ENCODE results near the gene THADA.

Gene THADA

DNA sequence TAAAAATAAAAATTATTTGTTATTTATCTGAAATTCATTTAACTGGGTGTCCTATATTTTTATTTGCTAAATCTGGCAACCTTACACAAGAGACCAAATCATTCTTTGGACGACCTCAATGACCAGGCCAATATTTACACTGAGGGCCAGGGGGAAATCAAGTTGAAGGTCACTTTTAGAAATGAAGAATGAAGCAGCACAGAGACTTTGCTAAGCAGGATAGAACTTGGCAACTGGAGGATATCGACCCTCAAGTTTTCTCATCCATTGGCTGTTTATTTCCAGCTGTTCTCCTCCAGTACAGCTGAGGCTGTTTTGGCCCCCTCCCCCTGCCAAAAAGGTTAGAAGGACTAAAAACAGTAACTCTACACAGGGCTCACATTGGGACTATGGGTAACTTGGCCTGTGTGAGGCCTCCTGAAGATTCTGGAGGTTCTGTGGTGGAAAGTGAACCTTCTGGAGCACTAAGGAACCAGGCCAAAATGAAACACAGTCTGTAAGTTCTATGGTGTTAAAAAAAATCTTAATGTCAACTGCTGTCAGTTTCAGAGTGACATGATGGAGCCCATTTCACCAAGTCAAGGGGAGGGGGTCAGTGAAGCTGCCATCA, 337.2 kb downstream of the THADA start:
- peaks cover 46% of the 10 kb centered on the region for H3K36me3 ChIP-seq
- TF ChIP-seq Cebpa-rat (IDR thresholded peaks at IDR 0.05): no peak
- H3K27me3 ChIP-seq: no peaks in the 10 kb centered on the region
- H3K9me3 ChIP-seq: no peaks in the 10 kb centered on the region
- H4K20me1 ChIP-seq: no peaks in the 10 kb centered on the region
- no peak overlapping the region for H3K9ac ChIP-seq
- H3K4me1 ChIP-seq: no peaks in the 10 kb centered on the region
- H3K4me3 ChIP-seq: no peak overlapping the region
- H3K4me2 ChIP-seq: no peak overlapping the region
- H3K27ac ChIP-seq: no peak overlapping the region

DNA sequence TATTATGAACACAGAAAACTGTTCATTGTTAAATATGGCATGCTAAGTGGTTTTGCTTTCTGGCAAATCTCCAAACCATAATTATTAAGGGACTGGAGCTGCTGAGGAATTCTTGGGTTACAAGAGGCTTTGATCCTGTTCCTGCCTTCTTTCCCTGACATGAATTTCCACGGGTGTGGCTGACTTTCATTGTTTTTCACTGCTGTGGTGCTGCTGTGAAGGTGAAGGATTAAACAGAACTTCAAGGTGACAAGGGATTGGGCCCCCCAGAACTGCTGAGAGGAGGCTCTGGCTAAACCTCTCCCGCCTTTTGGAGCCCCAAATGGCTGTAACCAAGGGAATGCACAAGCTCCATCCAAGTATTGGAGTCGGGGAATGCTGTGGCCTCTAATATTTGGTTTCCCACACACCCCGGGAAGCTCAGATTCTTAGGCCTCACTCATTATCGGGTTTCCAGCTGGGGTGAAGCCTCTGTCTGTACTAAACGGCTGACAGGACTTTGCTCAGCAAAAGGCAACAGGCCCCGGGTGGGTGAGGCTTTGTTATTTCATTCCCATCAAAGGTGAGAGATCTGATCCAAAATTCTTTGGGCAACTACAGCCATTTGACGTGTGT, 340.4 kb downstream of the THADA start:
- H3K4me2 ChIP-seq: no peak overlapping the region
- no peak overlapping the region for H3K27ac ChIP-seq
- no peak overlapping the region for H3K4me3 ChIP-seq
- peaks cover 45% of the 10 kb centered on the region for H3K36me3 ChIP-seq
- no peaks in the 10 kb centered on the region for H3K4me1 ChIP-seq
- no peaks in the 10 kb centered on the region for H4K20me1 ChIP-seq
- no peaks in the 10 kb centered on the region for H3K27me3 ChIP-seq
- TF ChIP-seq Cebpa-rat (IDR thresholded peaks at IDR 0.05): no peak
- H3K9ac ChIP-seq: no peak overlapping the region
- H3K9me3 ChIP-seq: no peaks in the 10 kb centered on the region

DNA sequence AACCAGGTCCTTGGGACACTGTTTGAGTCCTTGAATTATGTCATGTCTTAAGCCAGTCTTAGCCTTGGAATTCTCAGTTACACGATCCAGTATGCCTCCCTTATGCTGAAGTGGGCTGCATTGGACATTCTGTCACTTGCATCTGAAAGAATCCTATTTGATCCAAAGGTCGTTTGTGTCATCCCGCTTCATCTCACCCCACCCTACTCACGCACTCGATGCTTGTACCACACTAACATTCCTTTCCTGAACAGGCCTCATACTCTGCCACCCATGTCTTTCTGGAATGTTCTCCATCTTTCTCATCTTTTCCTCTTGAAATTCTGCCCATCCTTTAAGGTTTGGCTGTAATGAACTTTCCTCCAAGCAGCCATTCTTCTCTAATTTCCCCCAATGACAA, 341.5 kb downstream of the THADA start:
- H3K9me3 ChIP-seq: no peaks in the 10 kb centered on the region
- H3K4me2 ChIP-seq: no peak overlapping the region
- no peak overlapping the region for H3K27ac ChIP-seq
- no peak for TF ChIP-seq Cebpa-rat (IDR thresholded peaks at IDR 0.05)
- H3K36me3 ChIP-seq: peaks cover 47% of the 10 kb centered on the region
- H3K27me3 ChIP-seq: no peaks in the 10 kb centered on the region
- no peak overlapping the region for H3K9ac ChIP-seq
- no peaks in the 10 kb centered on the region for H3K4me1 ChIP-seq
- no peaks in the 10 kb centered on the region for H4K20me1 ChIP-seq
- no peak overlapping the region for H3K4me3 ChIP-seq

DNA sequence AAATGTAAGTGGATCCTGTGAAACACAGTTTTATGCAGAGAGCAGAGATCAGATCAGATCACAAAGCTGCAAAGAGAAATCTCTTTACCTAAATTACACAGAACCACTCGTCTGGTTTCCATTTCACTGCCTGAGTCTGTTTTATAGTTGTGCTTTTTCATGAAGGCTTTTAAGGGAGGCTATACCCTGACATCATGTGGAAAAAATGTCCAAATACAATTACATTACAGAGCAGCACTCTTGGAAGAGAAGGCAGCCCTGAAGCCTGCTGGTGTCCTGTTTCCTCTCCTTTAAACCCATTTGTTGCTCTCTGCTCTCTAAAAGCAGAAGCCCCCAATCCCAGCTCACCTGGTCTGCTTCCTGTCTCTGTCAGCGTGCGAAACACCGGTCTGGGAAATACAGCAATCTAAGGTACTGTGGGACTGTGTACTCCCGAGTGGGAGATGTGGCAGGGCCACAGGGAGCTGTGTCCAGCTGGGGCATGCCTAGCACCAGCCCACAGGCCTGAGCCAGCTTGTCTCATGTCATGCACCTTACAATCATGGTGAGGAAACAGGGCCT, 344.6 kb downstream of the THADA start:
- Histone ChIP-seq H3K9me3 (no peaks in the 10 kb centered on the region), H3K27ac (no peak overlapping the region), H3K4me1 (no peaks in the 10 kb centered on the region), H3K36me3 (peaks cover 45% of the 10 kb centered on the region), H4K20me1 (no peaks in the 10 kb centered on the region), H3K9ac (no peak overlapping the region), H3K4me2 (no peak overlapping the region), H3K4me3 (no peak overlapping the region), H3K27me3 (no peaks in the 10 kb centered on the region)
- TF ChIP-seq Cebpa-rat (IDR thresholded peaks at IDR 0.05): no peak

DNA sequence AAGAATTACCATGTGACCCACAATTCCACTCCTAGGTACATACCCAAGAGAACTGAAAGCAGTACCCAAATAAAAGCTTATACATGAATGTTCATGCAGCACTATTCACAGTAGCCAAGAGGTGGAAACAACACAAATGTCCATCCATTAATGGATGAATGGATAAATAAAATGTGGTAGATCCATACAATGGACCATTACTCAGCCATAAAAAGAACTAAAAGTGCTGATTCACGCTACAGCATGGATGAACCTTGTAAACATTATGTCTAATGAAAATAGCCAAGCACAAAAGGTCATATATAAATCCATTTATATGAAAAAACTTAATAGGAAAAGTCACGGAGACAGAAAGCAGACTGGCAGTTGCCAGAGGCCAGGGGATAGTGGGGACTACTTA, 345.8 kb downstream of the THADA start:
- Histone ChIP-seq H3K4me3 (no peak overlapping the region), H3K4me2 (no peak overlapping the region), H3K9me3 (no peaks in the 10 kb centered on the region), H3K36me3 (peaks cover 34% of the 10 kb centered on the region), H3K27ac (no peak overlapping the region), H3K4me1 (no peaks in the 10 kb centered on the region), H3K27me3 (no peaks in the 10 kb centered on the region), H3K9ac (no peak overlapping the region), H4K20me1 (no peaks in the 10 kb centered on the region)
- no peak for TF ChIP-seq Cebpa-rat (IDR thresholded peaks at IDR 0.05)

DNA sequence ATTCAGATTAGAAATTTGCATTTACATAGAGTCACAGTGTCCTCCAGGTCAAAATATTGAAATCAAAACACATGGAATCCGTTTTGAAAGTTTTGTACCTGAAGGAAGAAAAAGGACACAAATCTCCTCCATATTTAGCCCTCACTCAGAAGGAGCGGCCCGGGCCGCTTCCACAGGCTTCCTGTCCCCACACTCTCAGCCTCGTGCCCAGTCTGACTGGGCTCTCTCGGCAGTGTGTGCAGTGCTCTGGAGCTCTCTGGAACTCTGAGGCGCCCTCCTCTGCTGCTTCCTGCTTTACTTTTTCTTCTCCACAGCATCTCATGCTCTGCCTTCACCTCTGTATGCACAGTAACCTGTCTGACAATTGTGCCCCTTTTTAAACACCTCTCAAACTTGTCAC, 347.2 kb downstream of the THADA start:
- H3K27me3 ChIP-seq: no peaks in the 10 kb centered on the region
- no peak overlapping the region for H3K4me2 ChIP-seq
- no peaks in the 10 kb centered on the region for H3K9me3 ChIP-seq
- TF ChIP-seq Cebpa-rat (IDR thresholded peaks at IDR 0.05): no peak
- no peak overlapping the region for H3K4me3 ChIP-seq
- H4K20me1 ChIP-seq: no peaks in the 10 kb centered on the region
- no peak overlapping the region for H3K27ac ChIP-seq
- H3K9ac ChIP-seq: no peak overlapping the region
- no peaks in the 10 kb centered on the region for H3K4me1 ChIP-seq
- H3K36me3 ChIP-seq: peaks cover 33% of the 10 kb centered on the region

DNA sequence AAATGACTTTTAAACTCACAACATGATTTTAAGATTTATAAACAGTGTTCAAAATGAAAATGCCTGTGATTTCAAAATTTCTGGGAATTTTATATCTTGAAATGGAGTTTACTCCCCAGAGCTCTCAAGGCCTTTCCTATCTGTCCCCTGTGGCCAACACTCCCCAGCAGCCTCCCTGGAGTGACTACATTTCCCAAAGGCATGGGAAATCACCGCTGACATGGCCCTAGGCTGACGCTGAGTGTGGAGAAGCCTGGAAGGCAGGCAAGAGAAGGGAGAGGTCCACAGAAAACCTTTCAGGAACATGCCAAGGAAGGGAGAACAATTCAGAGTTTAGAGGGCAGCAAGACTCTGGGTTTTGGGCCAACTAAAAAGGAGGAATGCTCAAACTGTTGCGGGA, 349.2 kb downstream of the THADA start:
- H3K9me3 ChIP-seq: no peaks in the 10 kb centered on the region
- peaks cover 41% of the 10 kb centered on the region for H3K36me3 ChIP-seq
- no peaks in the 10 kb centered on the region for H4K20me1 ChIP-seq
- no peaks in the 10 kb centered on the region for H3K4me1 ChIP-seq
- H3K27me3 ChIP-seq: no peaks in the 10 kb centered on the region
- no peak overlapping the region for H3K9ac ChIP-seq
- H3K4me2 ChIP-seq: no peak overlapping the region
- no peak overlapping the region for H3K4me3 ChIP-seq
- TF ChIP-seq Cebpa-rat (IDR thresholded peaks at IDR 0.05): no peak
- H3K27ac ChIP-seq: no peak overlapping the region

DNA sequence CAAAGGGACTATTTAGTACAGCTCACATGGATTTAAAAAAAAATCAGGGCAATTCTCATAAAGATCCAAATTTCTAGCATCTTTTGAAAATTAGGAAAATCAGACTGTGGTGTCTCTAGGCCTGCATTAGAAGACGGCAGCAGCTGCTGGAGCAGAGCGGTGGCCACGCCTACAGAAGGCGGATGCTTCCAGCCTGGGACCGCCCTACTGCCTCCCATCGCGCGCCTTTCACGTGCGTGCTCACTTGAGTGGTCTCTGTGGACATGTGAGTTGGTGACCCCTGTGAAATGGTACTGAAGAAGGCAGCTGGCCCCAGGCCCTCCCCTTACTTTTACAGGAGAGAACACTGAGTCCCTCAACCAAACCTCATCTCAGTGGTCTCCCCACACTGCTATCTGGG, 354.3 kb downstream of the THADA start:
- peaks cover 13% of the 10 kb centered on the region; the same call in 1 of the 2 replicates for H3K4me1 ChIP-seq
- TF ChIP-seq Cebpa-rat (IDR thresholded peaks at IDR 0.05): no peak
- peaks cover 23% of the 10 kb centered on the region for H3K36me3 ChIP-seq
- H3K27ac ChIP-seq: no peak overlapping the region
- H3K4me3 ChIP-seq: no peak overlapping the region
- no peaks in the 10 kb centered on the region for H3K27me3 ChIP-seq
- no peaks in the 10 kb centered on the region for H3K9me3 ChIP-seq
- H3K4me2 ChIP-seq: no peak overlapping the region
- no peak overlapping the region for H3K9ac ChIP-seq
- H4K20me1 ChIP-seq: no peaks in the 10 kb centered on the region

DNA sequence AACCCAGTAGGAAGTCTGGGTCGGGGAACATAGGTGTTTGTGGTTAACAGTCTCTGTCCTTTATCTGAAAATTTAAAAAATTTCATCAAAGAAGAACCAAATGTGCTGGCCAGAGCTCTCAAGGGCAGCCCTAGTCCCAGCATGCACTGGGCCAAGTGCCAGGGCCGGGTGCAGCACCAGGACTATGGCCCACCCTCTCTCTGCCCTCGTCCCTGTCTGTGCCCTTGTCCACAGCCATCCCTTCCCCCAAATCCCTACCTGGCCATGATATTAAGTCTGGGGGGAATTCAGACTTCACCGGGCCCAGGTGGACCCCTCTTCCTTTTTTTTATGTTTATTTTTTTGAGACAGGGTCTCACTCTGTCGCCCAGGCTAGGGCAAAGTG, 355.1 kb downstream of the THADA start:
- H3K9ac ChIP-seq: no peak overlapping the region

DNA sequence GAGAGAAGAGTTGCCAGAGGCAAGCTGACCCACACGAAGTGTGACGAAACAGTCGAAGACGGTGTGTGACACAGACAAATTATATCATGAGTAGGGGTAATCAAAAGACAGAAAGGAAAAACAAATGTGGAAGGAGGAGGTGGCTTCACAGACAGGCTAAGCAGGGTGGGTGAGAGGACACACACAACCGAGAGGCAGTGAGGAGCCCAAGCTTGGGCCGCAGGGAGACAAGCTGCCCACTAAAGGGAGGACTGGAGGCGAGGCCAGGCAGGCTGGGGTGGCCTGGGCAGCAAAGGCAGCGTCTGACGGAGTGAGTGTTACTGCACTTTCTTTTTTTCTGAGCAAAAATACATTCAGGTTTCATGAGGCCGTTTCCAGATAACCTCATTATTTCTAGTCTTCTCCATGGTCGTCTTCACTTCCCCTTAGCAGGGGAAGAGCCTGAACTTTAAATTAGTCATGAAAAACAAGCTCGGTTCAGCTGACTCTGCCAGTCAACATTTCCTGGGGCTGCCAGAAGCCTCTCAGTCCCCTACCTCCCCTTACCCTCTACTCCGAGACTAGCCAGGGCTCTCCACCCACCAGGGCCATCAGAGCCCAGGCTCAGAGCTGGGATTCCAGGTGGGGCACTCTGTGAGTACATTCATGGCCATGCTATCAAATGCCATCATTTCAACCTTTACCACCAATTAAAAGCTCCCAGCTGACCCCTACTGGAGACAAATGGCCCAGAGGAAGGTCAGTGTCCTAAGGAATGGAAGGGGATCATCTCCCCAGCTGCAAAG, 355.7 kb downstream of the THADA start:
- Histone ChIP-seq H3K27ac (no peak overlapping the region), H4K20me1 (no peaks in the 10 kb centered on the region), H3K9ac (no peak overlapping the region), H3K27me3 (no peaks in the 10 kb centered on the region), H3K4me2 (peak overlapping the region; percentile 15; the same call in 1 of the 2 replicates), H3K4me3 (no peak overlapping the region), H3K9me3 (no peaks in the 10 kb centered on the region), H3K36me3 (peaks cover 29% of the 10 kb centered on the region), H3K4me1 (peaks cover 13% of the 10 kb centered on the region; the same call in 1 of the 2 replicates)
- no peak for TF ChIP-seq Cebpa-rat (IDR thresholded peaks at IDR 0.05)

More for the DNA sequence above, 355.1 kb downstream of the THADA start:
- no peak for TF ChIP-seq Cebpa-rat (IDR thresholded peaks at IDR 0.05)
- Histone ChIP-seq H4K20me1 (no peaks in the 10 kb centered on the region), H3K4me2 (peak overlapping the region; percentile 15; the same call in 1 of the 2 replicates), H3K27me3 (no peaks in the 10 kb centered on the region), H3K36me3 (peaks cover 29% of the 10 kb centered on the region), H3K4me3 (no peak overlapping the region), H3K27ac (no peak overlapping the region), H3K4me1 (peaks cover 13% of the 10 kb centered on the region; the same call in 1 of the 2 replicates), H3K9me3 (no peaks in the 10 kb centered on the region)

All from BLaER1 (cell line).